Lung (tissue), 12 donors: ENCODE data around the gene STK32B. TPM values are rescaled to one million over a fixed set of nuclear protein-coding genes. Genes with fewer than 3 reads are reported as not detected.

Source experiments
- ATAC-seq: fragments of 200-7000 bp; cut with Tn5 transposase; one replicate; pipeline ENCODE4 v1.9.1; 2020; ENCODE audit warnings: moderate number of reproducible peaks; ENCODE audit not compliant: insufficient read depth, low FRiP score
- DNase-seq, 3 donors: peaks; one replicate each; pipeline ENCODE4 v3.0.0-alpha.2; 2013 to 2017
- H3K27ac ChIP-seq, 2 donors: one replicate each; pipeline ENCODE4 v1.5.1; 2013; ENCODE audit warnings: mild to moderate bottlenecking in 2 of 2, moderate library complexity in 2 of 2, control low read depth in 1 of 2, inconsistent platforms in 1 of 2, low read depth in 1 of 2, low read length in 1 of 2
- H3K27me3 ChIP-seq, 3 donors: one replicate each; pipeline ENCODE4 v1.5.1; 2013; ENCODE audit warnings: low read length in 2 of 3; ENCODE audit not compliant: control insufficient read depth in 3 of 3, insufficient read depth in 3 of 3
- H3K36me3 ChIP-seq, 4 donors: one replicate each; pipeline ENCODE4 v1.5.1; 2013; ENCODE audit warnings: low read length in 4 of 4, mild to moderate bottlenecking in 1 of 4, moderate library complexity in 1 of 4; ENCODE audit not compliant: control insufficient read depth in 4 of 4, insufficient read depth in 4 of 4
- H3K4me1 ChIP-seq, 5 donors: one replicate each; pipeline ENCODE4 v1.5.1; 2013; ENCODE audit warnings: low read length in 5 of 5, mild to moderate bottlenecking in 2 of 5, moderate library complexity in 1 of 5; ENCODE audit not compliant: control insufficient read depth in 5 of 5, insufficient read depth in 5 of 5
- H3K4me3 ChIP-seq: one replicate; pipeline ENCODE4 v1.5.1; 2013; ENCODE audit warnings: mild to moderate bottlenecking, control low read depth, moderate library complexity
- H3K9ac ChIP-seq, 2 donors: one replicate each; pipeline ENCODE4 v1.5.1; 2013; ENCODE audit warnings: low read length in 2 of 2, control low read depth in 1 of 2; ENCODE audit not compliant: insufficient read depth in 1 of 2
- H3K9me3 ChIP-seq, 4 donors: one replicate each; pipeline ENCODE4 v1.5.1; 2013; ENCODE audit warnings: low read length in 3 of 4, mild to moderate bottlenecking in 1 of 4, moderate library complexity in 1 of 4; ENCODE audit not compliant: control insufficient read depth in 4 of 4, insufficient read depth in 3 of 4
- CTCF ChIP-seq: IDR thresholded peaks from 2 replicates; pipeline ENCODE4 v1.5.1; 2012; ENCODE audit warnings: mild to moderate bottlenecking; ENCODE audit errors: control extremely low read depth, extremely low read depth
- WGBS, 2 donors: extraction: QIAGEN DNeasy Blood & Tissue Kit; methylation state at CpG; one replicate each; pipeline ENCODE4 v1.1.7; 2013; 5-methylcytosine and 5-hydroxymethylcytosine counted together
- polyA plus RNA-seq, 2 donors: library from polyadenylated mRNA; stranded (reverse); fragments of 200-250 nt; gene quantifications; one replicate each; pipeline ENCODE4 v1.2.1, GENCODE V29; 2013
- total RNA-seq, 2 donors: library from RNA; depleted of rRNA in 1 of 2; stranded (reverse); fragments of >200 nt in 1 of 2; gene quantifications; one replicate each; pipeline ENCODE4 v1.2.1, GENCODE V29; 2014 to 2021
- donor health status: control.
- donor health status: control.
- donor health status: Bipolar disorder and iron deficiency.
- donor health status: healthy.
- donor health status: DM: yes; HTN: yes; CAD: no.

The STK32B gene
- total and polyA plus RNA-seq, 4 donors = 0.29 to 2.2 (median 1.4) TPM

GRCh38 chr4:5126231-5126630, 75.0 kb downstream of the STK32B start:
- ATAC-seq = no peak
- 75 to 90% methylated on average over 5 of the region's 5 CpGs for WGBS, 2 donors
- no peak overlapping the region for H3K4me3 ChIP-seq
- H3K4me1 ChIP-seq = no peaks in the 10 kb centered on the region
- H3K36me3 ChIP-seq = no peaks in the 10 kb centered on the region
- no peak overlapping the region for H3K9ac ChIP-seq
- peaks cover 0 to 1% (median 0%) of the 10 kb centered on the region in 4 donors for H3K9me3 ChIP-seq
- H3K27me3 ChIP-seq = peaks cover 0 to 7% (median 0%) of the 10 kb centered on the region in 3 donors
- no peak overlapping the region for H3K27ac ChIP-seq
- TF ChIP-seq CTCF = no peak
- peak in 1 of 3 donors; percentile 6 for DNase-seq

GRCh38 chr4:5126857-5127256, 75.6 kb downstream of the STK32B start:
- ATAC-seq (no peak), DNase-seq (peak in 1 of 3 donors; percentile 8)
- Histone ChIP-seq H3K36me3 (no peaks in the 10 kb centered on the region), H3K27ac (no peak overlapping the region), H3K27me3 (peaks cover 0 to 7% (median 0%) of the 10 kb centered on the region in 3 donors), H3K9ac (no peak overlapping the region), H3K4me1 (no peaks in the 10 kb centered on the region), H3K4me3 (no peak overlapping the region), H3K9me3 (peaks cover 0 to 4% (median 0%) of the 10 kb centered on the region in 4 donors)
- 60 to 73% methylated on average over 5 of the region's 5 CpGs for WGBS, 2 donors
- no peak for TF ChIP-seq CTCF

- 64 to 71% methylated on average over 7 of the region's 7 CpGs for WGBS, 2 donors
- TF ChIP-seq CTCF = no peak
These were observed 76.3 kb downstream of the STK32B start for GRCh38 chr4:5127556-5127955.

GRCh38 chr4:5128569-5128968, 77.3 kb downstream of the STK32B start:
- Histone ChIP-seq H3K27ac (no peak overlapping the region), H3K9me3 (peaks cover 0 to 4% (median 0%) of the 10 kb centered on the region in 4 donors), H3K27me3 (peaks cover 0 to 7% (median 0%) of the 10 kb centered on the region in 3 donors), H3K9ac (no peak overlapping the region), H3K4me3 (no peak overlapping the region), H3K4me1 (no peaks in the 10 kb centered on the region), H3K36me3 (no peaks in the 10 kb centered on the region)
- WGBS, 2 donors = 61 to 83% methylated on average over 5 of the region's 5 CpGs
- no peak for ATAC-seq
- TF ChIP-seq CTCF = no peak
- DNase-seq = peak in 2 of 3 donors; percentile 5 to 12

More at GRCh38 chr4:5127556-5127955, 76.3 kb downstream of the STK32B start:
- Histone ChIP-seq H3K9ac (no peak overlapping the region), H3K9me3 (peaks cover 0 to 4% (median 0%) of the 10 kb centered on the region in 4 donors), H3K36me3 (no peaks in the 10 kb centered on the region), H3K4me1 (no peaks in the 10 kb centered on the region), H3K4me3 (no peak overlapping the region), H3K27me3 (peaks cover 0 to 7% (median 0%) of the 10 kb centered on the region in 3 donors), H3K27ac (no peak overlapping the region)
- ATAC-seq (no peak), DNase-seq (no peak)
